ENCODE data around the gene GPR37L1. TPM values are rescaled to one million over a fixed set of nuclear protein-coding genes. Genes with fewer than 3 reads are reported as not detected.
"Not testable (repeated sequence)": the region's sequence is repeated elsewhere in the genome, so short reads cannot be mapped to it uniquely, and the experiment has no call there.

GPR37L1 gene
- total and polyA plus RNA-seq, 12 donors, result 0.03 to 0.20 (median 0.05) TPM; not detected in 7

DNA sequence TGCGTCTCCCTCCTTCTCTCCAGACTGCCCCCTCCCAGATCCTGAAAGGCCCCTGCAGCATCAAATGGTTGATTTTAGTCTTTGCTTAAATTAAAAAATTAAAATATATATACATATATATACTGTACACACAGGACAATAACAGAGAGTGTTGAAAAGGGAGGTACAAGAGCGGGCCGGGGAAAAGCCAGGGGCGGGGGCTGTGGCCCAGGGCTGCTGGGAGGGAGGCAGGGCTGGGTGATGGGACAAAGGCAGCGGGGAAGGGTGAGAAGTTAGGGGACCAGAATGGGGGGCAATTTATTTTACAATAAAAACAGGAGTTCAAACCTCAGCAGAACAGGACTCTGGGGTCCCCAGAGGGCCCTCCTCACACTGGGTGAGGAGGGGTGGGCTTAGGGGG lies 11.3 kb downstream of the GPR37L1 start:
- peaks cover 4 to 41% (median 19%) of the 10 kb centered on the region in 9 donors for H3K4me1 ChIP-seq

DNA sequence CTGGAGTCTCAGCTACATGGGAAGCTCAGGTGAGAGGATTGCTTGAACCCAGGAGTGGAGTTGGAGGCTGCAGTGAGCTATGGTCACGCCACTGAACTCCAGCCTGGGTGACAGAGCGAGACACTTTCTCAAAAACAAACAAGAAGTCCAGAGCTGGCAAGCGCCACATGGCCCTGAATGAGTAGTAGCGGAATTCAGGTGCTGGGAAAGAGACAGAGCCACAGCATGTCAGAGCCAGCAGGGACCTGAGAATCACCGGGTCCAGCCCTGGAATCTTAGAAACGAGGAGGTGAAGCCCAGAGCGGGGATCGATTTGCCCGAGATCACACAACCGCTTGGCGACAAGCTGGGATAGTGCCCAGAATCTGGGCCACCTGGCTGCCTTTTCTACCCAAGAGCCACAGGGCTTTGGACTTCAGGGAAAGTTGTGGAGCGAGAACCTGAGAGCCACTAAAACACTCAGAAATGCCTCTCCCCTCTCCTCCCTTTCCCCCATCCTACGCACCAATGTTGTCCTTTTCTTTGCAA lies 12.0 kb downstream of the GPR37L1 start:
- no peak for TF ChIP-seq CTCF (IDR thresholded peaks at IDR 0.05)
- WGBS, 2 donors, result 85 to 89% methylated on average over 13 of the region's 13 CpGs
- Histone ChIP-seq H3K27me3 (no peaks in the 10 kb centered on the region), H3K9me3 (no peaks in the 10 kb centered on the region), H3K4me1 (peaks cover 4 to 40% (median 19%) of the 10 kb centered on the region in 9 donors), H3K27ac (peak overlapping the region in 1 of 10 donors; percentile 12), H3K4me3 (no peak overlapping the region), H3K36me3 (peaks cover 0 to 74% (median 38%) of the 10 kb centered on the region in 9 donors)
- ATAC-seq, result no peak
- intact Hi-C loops (cut with DNase I), result loop anchor here in 5 of 10 donors (1.0 to 10.0 kb wide), 3 partner anchors 125 to 240 kb away; no protein-coding TSS in a partner anchor
- no peak for DNase-seq

More for the DNA sequence above, 11.3 kb downstream of the GPR37L1 start:
- Histone ChIP-seq H3K4me3 (no peak overlapping the region), H3K27ac (peak overlapping the region in 2 of 10 donors; percentile 6), H3K27me3 (no peaks in the 10 kb centered on the region), H3K9me3 (no peaks in the 10 kb centered on the region), H3K36me3 (peaks cover 0 to 71% (median 38%) of the 10 kb centered on the region in 9 donors)
- WGBS, 2 donors, result 95 to 96% methylated on average over 5 of the region's 5 CpGs
- intact Hi-C loops (cut with DNase I), result loop anchor here in 2 of 10 donors (5.0 to 10.0 kb wide), 2 partner anchors 127 to 239 kb away; no protein-coding TSS in a partner anchor
- ATAC-seq, result no peak
- no peak for TF ChIP-seq CTCF (IDR thresholded peaks at IDR 0.05)
- DNase-seq, result no peak

DNA sequence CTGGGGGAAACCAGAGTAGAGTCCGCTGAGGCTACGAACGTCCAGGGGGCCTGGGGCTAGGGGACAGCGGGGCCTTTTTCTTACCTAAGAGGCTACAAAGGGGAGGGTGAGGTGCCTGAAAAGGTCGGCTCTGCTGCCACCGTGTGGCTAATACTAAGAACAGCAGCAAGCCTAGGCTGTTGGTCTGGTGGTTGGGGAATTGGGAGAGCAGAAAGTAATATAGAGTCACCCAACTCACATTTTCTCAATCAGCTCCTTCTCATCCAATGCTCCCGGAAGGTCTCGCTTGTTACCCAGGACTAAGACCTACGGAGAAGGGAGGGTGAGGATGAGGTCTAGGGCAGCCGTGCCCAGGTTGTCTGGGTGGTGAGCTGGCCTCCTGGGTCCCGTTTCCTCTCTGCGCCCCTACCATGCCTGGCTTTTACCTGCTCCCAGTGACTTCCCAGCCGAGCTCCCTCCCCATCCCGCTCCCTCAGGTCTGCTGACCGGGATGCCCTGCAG lies 12.6 kb downstream of the GPR37L1 start:
- Histone ChIP-seq H3K36me3 (peaks cover 0 to 74% (median 38%) of the 10 kb centered on the region in 9 donors), H3K4me1 (peaks cover 4 to 37% (median 19%) of the 10 kb centered on the region in 9 donors), H3K27ac (peak overlapping the region in 1 of 10 donors; percentile 12), H3K9me3 (no peaks in the 10 kb centered on the region), H3K27me3 (no peaks in the 10 kb centered on the region), H3K4me3 (no peak overlapping the region)
- DNase-seq (peak; percentile 31 to 36), ATAC-seq (peak; percentile 15 to 74 (median 62))
- WGBS, 2 donors, result 40 to 45% methylated on average over 15 of the region's 15 CpGs
- intact Hi-C loops (cut with DNase I), result loop anchor here in 5 of 10 donors (1.0 to 10.0 kb wide), 3 partner anchors 126 to 240 kb away; no protein-coding TSS in a partner anchor
- peak; percentile 79 to 92 (median 89) for TF ChIP-seq CTCF (IDR thresholded peaks at IDR 0.05)

GRCh38 chr1:202140833-202141232 lies 18.1 kb downstream of the GPR37L1 start:
- H3K36me3 ChIP-seq, result peaks cover 0 to 46% (median 18%) of the 10 kb centered on the region in 9 donors
- no peaks in the 10 kb centered on the region for H3K9me3 ChIP-seq
- ATAC-seq, result no peak
- no peak overlapping the region for H3K27ac ChIP-seq
- intact Hi-C loops (cut with DNase I), result no loop called here
- TF ChIP-seq CTCF (IDR thresholded peaks at IDR 0.05), result no peak
- 73 to 75% methylated on average over 4 of the region's 4 CpGs for WGBS, 2 donors
- no peak for DNase-seq
- H3K4me3 ChIP-seq, result no peak overlapping the region
- H3K4me1 ChIP-seq, result peaks cover 13 to 43% (median 28%) of the 10 kb centered on the region in 9 donors
- no peaks in the 10 kb centered on the region for H3K27me3 ChIP-seq

GRCh38 chr1:202141468-202141867 lies 18.8 kb downstream of the GPR37L1 start:
- 87 to 96% methylated on average over 3 of the region's 3 CpGs for WGBS, 2 donors
- H3K9me3 ChIP-seq; DNase-seq; ATAC-seq; H3K4me3 ChIP-seq; H3K27me3 ChIP-seq; intact Hi-C loops (cut with DNase I); H3K27ac ChIP-seq: not testable (repeated sequence)
- peaks cover 13 to 43% (median 28%) of the 10 kb centered on the region in 9 donors for H3K4me1 ChIP-seq
- H3K36me3 ChIP-seq, result peaks cover 0 to 39% (median 11%) of the 10 kb centered on the region in 9 donors
